Measurements from ENCODE around the gene PXN.

PXN gene

DNA sequence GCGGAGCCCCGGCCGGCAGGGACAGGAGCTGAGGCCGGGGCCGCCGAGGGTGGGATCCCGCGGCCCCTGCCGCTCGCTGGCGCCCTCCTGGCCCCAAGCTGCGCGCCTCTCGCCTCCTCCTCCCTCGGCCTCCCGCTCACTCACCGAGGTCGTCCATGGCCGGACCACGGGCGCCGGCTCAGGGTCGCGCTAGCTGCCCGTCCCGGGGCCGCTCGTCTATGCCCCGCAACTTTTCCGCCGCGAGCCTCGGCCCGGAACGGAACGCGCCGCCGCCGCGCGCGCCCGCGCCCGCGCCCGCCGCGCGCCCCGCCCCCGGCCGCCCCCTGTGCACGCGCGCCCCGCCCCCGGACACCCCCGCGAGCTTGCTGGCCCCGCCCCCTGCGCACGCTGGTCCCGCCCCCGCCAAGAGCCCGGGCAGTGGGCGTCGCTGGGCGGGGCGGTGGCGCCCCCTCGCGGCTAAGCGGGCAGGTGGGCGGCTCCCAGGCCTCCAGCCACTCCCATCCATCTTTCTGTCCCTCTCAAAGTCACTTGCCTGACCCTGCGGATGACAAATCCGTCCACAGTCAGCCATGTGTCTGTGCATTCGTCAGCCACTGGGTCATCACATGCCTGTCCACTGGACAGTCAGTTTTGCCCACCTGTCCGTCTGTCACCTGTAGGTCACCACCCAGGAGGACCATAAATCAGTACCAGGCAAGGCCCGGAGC, at the start of gene PXN:
Gene PXN, minus strand, starts transcription at position 258 of the 707 bp plus-strand sequence. Its CDS starts 101 bp downstream, at position 157.
- peak; percentile 49 for DNase-seq

DNA sequence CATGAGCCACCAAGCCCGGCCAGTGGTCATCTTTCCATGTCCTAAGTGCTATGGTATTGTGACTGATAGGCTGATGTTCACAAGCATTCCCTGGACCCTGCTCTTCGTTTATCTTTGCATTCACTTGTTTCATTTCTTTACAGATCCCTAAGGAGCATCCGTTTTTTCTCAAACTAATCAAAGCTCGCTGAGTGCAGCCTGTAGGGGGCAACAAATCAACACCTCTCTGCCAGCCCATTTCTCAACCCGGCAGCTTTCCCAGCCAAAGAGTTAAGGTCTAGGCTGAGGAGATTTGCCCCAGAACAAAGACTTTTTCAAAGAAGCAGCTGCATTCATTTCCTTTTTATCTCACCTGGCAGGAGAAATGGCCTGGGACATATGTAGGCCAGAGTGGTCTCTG, 48.7 kb upstream of the PXN start:
- no peak for DNase-seq

DNA sequence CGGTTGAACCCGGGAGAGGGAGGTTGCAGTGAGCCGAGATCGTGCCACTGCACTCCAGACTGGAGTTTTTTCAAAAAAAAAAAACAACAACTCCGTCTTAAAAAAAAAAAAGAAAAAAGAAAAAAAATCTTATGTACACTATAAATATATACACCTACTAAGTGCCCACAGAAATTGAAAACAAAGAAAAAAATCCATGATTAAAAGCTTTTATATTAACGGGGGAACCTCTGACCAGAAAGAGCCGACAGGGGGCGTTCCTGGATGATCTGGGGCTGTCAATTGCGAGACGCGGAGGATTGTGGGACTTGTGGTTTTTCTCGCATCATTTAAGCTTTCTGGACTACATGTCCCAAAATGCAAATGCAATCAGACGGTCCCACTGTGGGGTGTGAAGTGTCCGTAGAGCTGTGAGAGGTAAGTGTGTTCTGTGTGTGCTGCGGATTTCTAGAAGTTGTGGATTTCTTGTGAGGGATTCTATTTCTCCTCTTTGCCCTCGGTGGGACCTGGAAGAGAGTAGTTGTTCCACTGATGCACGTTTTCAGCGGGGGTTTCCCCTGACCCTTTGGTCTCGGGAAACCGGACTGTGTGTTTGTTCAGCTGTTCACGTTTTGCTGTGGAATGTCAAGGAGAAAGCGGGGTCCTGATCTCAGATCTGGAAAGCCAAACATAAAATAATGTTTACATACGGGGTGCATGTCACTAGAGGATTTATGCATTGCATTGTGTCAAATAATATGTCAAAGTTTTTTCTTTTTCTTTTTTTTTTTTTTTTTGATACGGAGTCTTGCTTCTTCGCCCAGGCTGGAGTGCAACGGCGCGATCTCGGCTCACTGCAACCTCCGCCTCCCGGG, 36.7 kb upstream of the PXN start, which contains the start of gene SIRT4:
Gene SIRT4, plus strand, starts transcription at position 360 of the 854 bp plus-strand sequence. CDS start 1,241 bp downstream, outside the sequence.
- DNase-seq: peak; percentile 84

DNA sequence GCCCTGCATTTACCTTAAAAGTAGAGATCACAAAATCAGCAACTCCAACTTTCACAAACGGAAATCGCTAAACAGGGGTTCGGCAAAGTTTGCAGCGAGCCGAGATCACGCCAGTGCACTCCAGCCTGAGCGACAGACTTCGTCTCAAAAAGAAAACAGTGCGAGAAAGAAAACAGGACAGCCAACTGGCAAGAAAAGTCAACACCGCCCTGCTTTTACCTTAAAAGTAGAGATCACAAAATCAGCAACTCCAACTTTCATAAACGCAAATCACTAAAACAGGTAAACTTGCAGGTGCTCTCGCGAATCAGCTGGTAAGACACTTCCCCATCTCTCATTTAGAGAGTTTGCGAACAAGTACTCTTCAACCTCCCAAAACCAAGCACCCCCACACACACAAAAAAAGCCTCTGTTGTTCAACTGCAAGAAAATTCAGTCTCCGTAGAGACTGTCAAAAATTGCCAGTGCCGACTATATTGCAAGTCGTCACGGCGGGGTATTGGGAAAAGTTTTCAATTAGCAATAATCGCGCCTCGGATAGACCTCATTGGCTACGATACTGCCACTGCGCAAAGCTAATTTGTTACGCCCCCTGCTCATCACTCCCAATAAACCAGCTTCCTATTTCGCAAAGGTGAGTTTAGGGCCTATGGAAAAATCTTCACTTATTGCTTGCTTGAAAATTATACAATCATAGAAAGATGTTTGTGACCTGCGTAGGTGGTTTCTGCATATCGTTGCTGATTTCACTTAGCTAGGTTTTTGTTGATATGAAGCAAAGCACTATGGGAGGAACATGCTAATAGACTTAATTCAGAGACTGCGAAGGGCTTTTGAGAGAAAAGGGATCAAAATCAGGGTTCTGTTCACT, 27.4 kb upstream of the PXN start, which contains the start of gene RNU4-1:
Gene RNU4-1, minus strand, starts transcription at position 577 of the 871 bp plus-strand sequence.
- peak; percentile 79 for DNase-seq

DNA sequence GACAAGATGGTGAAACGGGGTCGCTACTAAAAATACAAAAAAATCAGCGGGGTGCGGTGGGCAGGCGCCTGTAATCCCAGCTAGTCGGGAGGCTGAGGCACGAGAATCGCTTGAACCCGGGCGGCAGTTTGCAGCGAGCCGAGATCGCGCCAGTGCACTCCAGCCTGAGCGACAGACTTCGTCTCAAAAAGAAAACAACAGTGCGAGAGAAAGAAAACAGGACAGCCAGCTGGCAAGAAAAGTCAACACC, 26.8 kb upstream of the PXN start:
- no peak for DNase-seq

DNA sequence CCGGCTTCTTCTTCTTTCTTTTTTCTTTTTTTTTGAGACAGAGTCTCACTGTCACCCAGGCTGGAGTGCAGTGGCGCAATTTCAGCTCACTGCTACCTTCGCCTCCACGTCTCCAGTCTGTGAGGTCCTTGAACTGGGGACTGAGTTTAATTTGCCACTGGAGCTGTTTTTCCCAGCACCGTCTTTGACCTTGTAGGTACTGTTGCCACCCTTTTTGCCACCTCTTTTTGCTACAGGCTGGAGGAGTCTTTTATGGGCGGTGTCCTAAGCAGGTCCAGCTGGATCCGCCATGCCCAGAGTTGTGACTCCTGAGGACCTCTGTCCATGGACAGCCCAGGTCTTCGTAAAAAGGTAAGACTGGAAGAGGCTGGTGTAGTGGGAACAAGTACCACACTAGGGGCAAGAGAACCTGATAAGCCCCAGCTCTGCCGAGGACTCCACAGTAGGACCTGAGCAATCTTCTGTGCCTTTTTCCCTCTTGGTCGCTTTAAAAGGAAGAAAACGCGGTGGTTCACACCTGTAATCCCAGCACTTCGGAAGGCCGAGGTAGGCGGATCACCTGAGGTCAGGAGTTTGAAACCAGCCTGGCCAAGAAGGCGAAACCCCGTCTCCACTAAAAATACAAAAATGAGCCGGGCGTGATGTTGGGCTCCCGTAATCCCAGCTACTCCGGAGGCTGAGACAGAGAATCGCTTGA, 25.2 kb upstream of the PXN start:
- no peak for DNase-seq

DNA sequence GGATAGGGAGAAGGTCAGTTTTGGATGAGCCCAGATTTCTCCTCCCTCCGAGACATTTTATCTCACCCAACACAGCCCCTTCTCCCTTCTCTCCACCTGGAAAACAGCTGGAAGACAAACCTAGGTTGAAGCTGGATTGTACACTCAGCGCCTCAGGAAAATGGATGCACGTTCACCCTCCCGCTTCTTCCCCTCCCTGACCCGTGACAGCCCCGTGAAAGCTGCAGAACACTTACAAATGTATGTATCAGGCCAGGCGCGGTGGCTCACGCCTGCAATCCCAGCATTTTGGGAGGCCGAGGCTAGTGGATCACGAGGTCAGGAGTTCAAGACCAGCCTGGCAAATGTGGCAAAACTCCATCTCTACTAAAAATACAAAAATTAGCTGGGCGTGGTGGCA, 22.0 kb upstream of the PXN start:
- no peak for DNase-seq

DNA sequence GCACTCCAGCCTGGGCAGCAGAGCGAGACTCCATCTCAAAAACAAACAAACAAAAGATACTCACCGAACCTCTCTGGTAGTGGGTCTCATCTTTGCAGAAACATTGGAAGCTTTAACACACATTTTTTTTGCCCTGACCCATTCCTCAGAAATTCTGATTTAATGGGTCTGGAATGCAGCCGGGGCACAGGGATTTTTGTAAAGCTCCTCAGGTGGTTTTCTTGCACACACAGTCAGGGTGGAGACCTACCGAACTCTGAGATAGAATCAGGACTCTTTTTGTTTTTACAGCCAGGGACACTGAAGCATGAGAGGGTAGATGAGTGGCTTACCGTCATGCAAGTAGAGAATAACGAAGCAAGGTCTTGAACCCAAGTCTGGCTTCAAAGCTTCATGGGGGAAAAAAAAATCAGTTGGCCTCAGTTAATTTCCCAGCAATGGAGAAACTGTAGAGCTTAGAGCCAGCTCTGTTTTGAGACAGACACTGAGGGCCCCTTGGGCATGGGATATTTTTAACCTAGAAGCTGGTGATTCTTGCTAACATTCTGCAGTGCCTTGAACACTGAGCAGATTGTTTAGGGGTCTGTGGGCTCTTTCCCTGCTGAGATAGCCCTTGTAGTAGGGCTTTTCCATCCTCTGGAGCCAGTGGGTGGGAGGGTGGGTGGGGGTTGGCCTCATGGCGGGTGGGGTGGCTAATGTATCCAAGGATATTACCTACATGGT, 21.4 kb upstream of the PXN start:
- DNase-seq: no peak

DNA sequence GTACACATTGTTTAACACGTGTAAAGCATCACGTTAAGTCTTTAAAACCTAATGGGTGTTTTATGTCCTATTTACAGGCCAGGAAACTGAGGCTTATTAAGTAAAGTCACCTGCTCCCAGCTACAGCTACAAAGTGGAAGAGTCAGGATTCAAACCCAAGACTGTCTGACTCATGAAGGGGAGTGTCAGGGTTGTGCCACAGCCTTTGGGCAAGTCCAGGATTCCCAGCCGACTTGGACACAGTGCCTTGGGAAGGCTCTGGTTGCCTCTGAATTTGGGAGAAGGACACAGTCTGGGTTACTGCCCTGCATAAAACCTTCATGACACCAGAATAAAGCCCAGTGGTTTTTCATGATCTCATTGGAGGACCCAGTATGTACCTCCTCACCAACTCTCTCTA, 18.9 kb upstream of the PXN start:
- DNase-seq: no peak

DNA sequence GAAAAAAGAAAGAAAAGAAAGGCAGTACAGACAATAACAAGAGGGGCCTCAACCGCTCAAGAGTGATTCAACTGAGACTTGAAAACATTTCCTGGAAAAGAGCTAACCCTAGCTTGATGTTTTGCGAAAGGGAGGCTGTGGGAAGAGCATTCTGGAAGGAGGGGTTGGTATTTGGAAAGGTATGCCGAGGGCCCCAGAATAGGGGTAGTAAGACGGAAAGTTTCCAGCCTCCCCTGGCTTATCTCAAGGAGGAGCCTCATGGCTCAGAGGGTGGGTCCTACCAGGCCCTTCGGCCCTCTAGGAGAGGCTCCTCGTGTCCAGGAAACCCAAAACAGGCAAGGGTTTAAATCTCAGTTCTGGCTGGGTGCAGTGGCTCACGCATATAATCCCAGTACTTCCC, 17.8 kb upstream of the PXN start:
- DNase-seq: no peak

DNA sequence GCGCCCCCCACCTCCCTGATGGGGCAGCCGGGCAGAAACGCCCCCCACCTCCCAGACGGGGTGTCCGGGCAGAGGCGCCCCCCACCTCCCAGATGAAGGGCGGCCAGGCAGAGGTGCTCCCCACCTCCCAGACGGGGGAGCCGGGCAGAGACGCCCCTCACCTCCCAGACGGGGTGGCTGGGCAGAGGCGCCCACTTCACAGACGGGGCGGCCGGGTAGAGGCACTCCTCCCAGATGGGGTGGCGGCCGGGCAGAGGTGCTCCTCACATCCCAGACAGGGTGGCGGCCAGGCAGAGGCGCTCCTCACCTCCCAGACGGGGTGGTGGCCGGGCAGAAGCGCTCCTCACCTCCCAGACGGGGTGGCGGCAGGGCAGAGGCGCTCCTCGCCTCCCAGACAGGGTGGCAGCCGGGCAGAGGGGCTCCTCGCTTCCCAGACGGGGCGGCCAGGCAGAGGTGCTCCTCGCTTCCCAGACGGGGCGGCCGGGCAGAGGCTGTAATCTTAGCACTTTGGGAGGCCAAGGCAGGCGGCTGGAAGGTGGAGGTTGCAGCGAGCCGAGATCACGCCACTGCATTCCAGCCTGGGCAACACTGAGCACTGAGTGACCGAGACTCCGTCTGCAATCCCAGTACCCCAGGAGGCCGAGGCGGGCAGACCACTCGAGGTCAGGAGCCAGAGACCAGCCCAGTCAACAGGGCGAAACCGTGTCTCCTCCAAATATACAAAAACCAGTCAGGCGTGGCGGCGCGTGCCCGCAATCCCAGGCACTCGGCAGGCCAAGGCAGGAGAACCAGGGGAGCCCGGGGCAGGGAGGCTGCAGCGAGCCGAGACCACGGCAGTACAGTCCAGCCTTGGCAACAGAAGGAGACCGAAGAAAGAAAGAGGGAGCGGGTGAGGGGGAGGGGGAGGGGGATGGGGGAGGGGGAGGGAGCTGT, 12.9 kb upstream of the PXN start:
- no peak for DNase-seq

DNA sequence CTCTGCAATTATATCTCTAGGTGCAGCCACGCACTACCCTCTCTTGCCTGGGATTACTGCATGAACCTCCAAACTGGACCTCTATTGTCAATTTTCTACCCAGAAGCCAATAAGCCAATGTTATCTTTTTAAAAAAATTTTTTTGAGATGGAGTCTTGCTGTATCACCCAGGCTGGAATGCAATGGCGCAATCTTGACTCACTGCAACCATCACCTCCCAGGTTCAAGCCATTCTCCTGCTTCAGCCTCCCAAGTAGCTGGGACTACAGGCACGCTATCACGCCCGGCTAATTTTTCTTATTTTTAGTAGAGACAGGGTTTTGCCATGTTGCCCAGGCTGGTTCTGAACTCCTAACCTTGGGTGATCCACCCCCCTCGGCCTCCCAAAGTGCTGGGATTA, 11.2 kb upstream of the PXN start:
- DNase-seq: no peak

DNA sequence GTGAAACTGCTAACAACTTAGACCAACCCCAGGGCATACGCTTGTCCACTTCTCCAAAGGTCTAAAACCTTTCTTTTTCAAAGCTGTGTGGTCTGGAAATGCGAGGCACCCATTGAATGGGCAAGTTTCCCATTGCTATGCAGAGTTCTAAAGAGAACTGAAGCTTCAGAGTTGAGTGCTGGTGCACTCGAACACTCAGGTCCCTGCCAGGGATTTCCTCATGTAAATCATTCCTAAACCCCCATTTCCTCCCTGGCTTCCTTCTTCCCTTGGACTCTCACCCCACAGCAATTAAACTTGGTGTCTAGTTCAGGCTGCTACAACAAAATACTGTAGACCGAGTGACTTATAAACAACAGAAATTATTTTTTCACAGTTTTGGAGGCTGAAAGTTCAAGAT, 2.2 kb upstream of the PXN start:
- no peak for DNase-seq

DNA sequence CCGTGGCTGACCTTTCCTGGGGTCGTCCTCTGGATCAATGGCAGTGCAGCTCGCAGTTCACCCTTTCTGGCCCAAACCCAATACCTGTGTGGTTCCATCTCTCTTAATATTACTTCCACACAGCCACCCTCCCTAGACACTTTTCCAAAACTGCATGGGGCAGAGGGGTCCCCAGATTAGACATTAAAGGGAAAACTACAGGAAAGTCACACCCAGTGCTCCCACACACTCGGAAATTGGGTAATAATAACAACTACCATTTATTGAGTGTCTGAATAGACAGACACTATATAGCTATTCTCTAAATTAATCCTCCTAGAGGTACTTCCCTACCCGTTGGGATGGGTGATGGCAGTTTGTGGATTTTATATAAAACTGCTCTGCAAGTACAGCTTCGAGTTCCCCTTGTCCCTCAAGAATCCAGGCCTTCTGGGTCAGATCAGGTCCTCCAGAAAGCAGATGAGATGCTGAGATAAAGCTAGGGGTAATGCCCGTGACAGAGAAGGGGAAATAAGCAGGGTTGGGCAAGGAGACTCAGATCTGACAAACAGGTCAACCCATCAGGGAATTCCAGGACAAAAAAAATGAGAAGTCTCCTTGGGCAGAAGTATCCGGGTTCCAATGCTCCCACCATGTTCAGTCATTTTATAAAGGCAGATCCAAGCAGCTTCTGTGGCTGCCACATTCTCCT, 795 bp upstream of the PXN start:
- DNase-seq: no peak

DNA sequence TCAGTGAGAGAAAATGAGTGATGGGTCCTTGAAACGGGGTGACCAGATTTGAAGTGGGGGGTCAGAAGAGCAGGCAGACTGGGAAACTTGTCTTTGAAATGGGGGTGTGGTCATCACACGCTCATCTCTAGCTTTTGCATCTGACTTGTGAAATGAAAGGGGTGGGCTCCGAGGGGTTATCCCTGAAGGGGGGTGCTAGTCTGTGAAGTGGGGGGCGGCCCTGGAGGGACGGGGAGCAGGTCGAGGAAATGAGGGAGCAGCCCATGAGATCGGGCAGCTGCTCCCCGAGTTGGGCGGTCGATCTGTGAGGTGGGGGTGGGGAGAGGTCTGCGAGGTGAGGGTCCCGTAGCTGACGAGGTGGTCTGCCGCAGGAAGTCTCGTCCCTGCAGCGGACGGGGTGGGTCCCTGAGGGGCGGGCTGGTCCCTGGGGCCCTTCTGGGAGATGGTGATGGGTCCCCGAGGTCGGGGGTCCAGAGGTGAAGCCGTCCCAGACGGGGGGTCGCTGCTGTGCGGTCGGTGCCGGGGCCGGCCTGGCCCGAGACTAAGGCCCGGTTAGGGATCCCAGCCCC, 542 bp downstream of the PXN start:
- DNase-seq: no peak

DNA sequence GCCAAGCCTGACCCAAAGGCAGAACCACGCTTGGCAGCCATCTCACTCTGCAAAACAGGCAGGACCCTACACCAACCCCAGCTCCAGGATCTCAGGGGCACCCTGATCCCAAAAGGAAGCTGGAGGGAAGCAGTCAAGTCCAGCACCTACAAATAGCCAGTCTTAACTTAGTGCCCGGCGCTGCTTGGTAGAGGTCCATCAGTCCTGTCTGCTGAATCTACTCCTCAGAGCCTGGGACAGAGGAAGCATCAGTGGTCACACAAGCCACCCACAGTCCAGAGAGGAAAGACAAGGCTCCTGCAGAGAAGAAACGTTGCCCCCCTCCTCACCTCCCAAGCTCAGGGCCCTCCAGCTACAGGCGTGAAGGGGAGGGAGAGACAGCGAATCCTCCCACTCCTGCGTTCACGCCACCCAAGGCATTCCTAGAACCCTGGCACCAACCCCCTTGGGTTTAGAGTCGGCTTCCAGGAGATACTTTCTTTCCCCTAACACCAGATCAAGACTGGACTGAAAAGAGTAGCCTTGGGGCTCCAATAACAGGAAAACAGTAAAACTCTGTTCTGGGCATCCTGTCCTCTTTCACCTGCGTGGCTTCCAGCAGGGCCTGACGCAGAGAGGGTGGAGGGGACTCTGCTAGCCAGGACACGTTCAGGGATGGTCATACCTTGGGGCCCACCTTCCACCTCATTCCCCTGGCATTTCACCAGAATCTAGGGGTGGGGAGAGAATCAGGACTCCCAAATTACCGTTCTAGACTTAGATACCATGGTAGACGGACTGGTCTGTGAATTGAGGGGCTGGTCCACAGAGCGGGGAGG, 1.2 kb downstream of the PXN start:
- DNase-seq: no peak

DNA sequence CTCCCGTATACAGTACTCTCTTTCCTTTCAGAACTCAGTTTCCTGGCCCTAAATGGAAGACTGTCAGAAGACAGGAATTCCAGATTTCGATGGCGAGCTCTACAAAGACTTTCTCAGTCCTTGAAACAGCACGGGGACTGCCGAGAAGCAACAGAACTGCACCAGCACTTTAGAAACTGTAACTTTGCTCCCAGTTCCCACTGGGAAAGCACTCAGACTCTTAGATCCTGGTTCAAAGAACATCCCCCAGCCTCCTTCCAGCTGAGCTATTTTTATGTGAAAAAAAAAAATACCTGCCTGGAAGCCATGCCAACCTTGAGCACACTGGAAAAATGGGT, 1.8 kb downstream of the PXN start:
- DNase-seq: no peak

DNA sequence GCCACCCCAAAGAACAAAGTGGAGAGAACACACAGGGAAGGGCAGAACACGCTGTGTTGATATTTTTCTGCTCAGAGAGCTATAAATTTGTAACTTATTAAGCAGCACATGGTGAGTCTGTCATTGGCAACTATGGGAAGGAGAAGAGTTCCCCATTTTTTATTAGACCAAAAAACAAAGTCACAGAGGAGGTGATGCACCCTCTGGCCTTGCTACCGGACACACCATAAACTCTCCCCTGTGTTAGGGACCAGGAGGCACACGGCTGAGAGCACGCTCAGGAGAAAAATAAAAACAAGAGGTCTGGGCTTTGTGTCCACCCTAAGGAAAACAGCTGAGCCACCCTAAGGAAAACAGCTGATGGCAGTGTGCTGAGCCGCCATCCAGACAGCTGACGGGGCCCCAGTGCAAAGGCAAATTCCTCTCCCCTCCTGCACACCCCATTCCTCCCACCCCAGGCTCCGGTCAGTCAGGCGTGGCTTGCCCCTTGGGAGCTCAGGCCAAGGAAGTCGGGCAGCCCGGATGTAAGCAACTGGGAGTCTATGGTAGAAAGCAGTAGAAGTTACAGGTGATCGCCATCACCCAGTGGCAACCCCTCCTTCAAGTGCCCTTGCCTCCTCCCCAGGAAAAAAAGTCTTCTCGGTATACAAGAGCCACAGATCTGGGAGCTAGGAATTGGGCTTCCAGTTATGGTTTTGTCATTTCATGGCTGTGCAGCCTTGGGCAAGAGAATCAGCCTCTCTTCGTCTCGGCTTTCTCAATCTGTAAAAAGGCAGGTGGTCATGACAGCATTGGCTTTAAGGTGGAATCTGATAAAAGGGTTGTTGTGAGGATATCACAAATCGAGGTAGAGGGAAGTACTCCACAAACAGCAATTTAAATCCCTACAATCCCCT, 2.4 kb downstream of the PXN start:
- no peak for DNase-seq

Measured in NCI-H2107 (cell line).